ENCODE data around the gene BIN1.

GRCh38 chr2:127020536-127020935, 86.4 kb downstream of the BIN1 start:
- TF ChIP-seq, protein P1, sequence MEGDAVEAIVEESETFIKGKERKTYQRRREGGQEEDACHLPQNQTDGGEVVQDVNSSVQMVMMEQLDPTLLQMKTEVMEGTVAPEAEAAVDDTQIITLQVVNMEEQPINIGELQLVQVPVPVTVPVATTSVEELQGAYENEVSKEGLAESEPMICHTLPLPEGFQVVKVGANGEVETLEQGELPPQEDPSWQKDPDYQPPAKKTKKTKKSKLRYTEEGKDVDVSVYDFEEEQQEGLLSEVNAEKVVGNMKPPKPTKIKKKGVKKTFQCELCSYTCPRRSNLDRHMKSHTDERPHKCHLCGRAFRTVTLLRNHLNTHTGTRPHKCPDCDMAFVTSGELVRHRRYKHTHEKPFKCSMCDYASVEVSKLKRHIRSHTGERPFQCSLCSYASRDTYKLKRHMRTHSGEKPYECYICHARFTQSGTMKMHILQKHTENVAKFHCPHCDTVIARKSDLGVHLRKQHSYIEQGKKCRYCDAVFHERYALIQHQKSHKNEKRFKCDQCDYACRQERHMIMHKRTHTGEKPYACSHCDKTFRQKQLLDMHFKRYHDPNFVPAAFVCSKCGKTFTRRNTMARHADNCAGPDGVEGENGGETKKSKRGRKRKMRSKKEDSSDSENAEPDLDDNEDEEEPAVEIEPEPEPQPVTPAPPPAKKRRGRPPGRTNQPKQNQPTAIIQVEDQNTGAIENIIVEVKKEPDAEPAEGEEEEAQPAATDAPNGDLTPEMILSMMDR (IDR thresholded peaks at IDR 0.05; ENCODE audit: low read length): no peak
- no peak for TF ChIP-seq EZH2phosphoT487 (IDR thresholded peaks at IDR 0.05; ENCODE audit: low read length)
